ELR (cell line): Measurements from ENCODE around the gene DUSP3.
"Not testable (repeated sequence)": the region's sequence is repeated elsewhere in the genome, so short reads cannot be mapped to it uniquely, and the experiment has no call there.

Source experiments
- DNase-seq: peaks from one replicate; pipeline ENCODE4 v3.0.0-alpha.2; 2015; ENCODE audit warnings: low read depth

The DUSP3 gene

DNA sequence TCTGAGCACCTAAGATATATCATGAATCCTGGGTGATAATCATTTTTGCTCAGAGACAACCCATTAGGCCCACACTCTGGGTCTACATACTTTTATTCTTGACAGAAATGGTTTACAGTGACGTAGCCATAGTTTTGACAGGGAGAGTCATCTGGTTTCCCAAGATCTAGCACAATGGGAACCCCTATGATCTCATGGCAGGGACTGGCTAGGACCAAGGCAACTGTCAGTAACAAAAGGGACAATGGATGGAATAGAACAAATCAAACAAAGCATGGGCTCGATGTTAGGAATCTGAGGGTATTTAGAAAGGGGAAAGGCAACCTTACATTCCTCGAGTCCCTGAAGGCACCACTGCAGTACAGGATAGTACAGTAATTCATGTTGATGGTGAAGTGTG lies 22.0 kb upstream of the DUSP3 start:
- DNase-seq, result no peak

- DNase-seq, result no peak
These were observed 20.3 kb upstream of the DUSP3 start for GRCh38 chr17:43799047-43799446.

DNA sequence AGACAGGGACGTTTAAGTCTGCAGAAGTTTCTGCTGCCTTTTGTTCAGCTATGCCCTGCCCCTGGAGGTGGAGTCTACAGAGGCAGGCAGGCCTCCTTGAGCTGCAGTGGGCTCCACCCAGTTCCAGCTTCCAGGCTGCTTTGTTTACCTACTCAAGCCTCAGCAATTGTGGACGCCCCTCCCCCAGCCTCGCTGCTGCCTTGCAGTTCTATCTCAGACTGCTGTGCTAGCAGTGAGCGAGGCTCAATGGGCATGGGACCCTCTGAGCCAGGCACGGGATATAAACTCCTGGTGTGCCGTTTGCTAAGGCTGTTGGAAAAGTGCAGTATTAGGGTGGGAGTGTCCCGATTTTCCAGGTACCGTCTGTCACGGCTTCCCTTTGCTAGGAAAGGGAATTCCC lies 19.2 kb upstream of the DUSP3 start:
- DNase-seq, result not testable (repeated sequence)

GRCh38 chr17:43792668-43793067 lies 13.9 kb upstream of the DUSP3 start:
- DNase-seq, result not testable (repeated sequence)

GRCh38 chr17:43791589-43791988 lies 12.8 kb upstream of the DUSP3 start:
- peak; percentile 86 for DNase-seq

GRCh38 chr17:43790311-43790940 lies 11.6 kb upstream of the DUSP3 start:
- no peak for DNase-seq

- no peak for DNase-seq
These were observed 10.7 kb upstream of the DUSP3 start for GRCh38 chr17:43789482-43789881.

DNA sequence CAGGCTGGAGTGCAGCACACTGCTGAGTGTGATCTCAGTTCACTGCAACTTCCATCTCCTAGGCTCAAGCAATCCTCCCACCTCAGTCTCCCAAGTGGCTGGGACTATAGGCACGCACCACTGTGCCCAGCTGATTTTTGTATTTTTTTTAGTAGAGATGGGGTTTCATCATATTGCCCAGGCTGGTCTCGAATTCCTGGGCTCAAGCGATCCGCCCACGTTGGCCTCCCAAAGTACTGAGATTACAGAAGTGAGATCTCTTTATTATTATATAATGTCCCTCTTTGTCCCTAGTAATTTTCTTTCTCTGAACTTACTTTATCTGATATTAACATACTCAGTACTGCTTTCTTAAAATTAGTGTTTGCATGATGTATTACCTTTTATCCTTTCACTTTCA lies 9.8 kb upstream of the DUSP3 start:
- no peak for DNase-seq

GRCh38 chr17:43787728-43788127 lies 9.0 kb upstream of the DUSP3 start:
- no peak for DNase-seq

- DNase-seq, result peak; percentile 90
These were observed 5.9 kb upstream of the DUSP3 start for GRCh38 chr17:43784628-43785101.

- DNase-seq, result peak; percentile 88
These were observed 5.3 kb upstream of the DUSP3 start for GRCh38 chr17:43784068-43784467.

DNA sequence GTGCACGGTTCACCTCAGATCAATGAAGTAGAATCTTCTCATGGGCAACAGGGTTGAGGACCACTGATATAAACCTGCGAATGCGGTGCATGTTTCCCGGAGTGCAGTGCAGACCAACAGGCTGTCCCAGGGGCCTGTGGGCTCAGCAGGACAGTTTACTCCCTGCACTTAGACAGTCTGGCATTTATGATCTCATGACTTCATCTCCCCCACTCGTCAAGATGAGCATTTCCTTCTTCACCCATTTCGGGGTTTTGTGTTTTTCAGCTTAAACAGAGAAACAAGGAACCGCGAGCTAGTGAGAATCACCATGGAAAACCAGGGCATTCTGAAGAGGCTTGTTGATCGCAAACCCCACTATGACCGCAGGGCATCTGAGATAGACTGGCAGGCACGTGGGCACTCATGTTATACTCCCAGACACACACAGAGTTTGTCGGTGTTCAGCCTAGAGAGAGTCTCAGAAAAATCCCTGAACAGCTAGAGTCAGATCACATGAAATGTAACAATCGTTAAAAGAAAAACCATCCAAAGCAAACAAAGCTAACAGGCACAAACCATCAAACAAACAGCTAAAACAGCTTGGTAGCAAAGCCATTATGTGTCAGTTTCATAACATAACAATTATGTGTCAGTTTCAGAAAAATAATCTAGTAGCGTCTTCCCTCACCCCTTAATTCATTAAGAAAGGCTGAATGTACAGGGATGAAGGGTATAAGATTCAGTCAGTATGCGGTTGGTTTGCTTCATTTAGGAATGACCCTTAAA lies 4.3 kb upstream of the DUSP3 start:
- DNase-seq, result no peak

- no peak for DNase-seq
These were observed 1.4 kb upstream of the DUSP3 start, which contains the start of gene CFAP97D1 for GRCh38 chr17:43780135-43780534. CFAP97D1 (plus strand) TSS chr17:43780435; CDS start chr17:43780463, 28 bp downstream.

- peak; percentile 60 for DNase-seq
These were observed 658 bp upstream of the DUSP3 start for GRCh38 chr17:43779145-43780125.

DNA sequence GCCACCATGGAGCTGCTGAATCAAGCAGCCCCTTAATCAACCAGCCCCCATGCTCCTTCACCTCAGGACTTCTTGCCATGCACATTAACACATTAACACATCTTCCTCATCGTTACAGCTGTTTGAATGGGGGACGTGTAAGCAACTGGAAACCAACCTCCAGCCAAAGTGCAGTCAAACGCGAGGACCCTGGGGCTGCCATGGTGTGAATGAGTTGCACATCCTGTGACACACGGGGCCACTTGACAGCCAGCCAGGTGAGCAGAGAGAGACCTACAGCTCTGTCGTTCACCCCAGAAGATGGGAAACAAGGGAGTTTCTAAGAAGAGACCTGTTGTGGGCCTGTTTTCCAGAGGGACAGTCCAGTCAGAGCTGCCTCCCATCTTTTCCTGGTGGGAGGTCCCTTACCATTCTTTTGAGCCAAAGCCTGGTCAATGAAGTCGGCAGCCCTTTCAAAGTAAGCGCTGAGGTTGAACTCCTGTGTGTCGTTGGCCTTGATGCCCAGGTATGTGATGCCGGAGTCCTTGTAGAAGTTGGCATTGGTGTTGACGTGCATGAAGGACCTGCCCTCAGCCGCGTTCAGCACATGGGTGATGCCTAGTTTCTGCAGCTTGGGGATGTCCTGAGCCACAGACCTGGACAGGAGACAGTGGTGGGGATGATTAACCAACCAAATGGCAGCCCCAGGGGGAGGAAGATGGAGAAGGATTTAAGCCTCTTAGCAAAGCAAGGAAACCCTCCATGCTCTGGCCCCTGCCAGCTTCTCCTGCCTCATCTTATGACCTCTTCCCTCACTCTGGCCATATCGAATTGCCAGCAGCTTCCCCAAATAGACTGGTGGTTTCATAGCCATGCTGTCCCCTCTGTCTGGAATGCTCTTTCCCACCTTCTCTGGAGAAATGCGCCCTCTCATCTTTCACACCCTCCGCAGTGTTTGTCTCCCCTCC lies 4.2 kb downstream of the DUSP3 start:
- no peak for DNase-seq

DNA sequence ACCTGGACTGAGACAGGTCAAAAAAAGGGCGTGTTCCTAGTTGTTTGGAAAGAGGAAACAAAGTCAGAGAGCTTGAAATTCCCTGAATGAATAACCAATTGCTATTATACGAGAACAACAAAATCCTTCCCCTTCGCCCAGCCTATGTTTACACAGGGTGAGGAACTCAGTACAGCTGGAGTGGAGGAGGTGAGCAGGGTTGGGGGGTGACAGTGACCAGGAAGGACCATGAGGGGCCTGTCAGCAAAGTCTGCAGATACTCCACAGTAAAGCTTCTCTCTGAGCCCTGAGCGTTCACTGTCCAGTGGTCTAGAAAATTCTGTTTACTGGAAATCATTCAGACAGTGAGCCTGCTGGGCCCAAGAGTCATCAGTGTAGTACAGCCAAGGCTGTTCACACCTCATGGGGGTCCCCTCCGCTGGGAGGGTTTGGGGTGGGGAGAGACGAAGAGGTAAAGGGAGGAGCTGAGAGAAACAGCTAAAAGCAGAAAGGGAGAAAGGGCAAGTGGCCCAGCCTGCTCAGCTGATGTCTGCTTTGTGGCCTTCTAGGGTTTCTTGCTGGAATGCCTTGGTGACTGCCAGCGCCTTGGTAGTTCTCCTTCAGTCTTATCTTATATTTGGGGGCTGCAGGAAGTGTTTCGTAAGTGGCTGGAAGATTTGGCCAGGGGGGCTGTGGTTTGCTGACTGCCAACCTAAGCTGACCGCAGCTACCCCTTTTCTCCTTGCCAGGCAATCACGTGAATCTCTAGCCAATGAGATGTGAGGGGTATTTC lies 5.7 kb downstream of the DUSP3 start:
- no peak for DNase-seq

DNA sequence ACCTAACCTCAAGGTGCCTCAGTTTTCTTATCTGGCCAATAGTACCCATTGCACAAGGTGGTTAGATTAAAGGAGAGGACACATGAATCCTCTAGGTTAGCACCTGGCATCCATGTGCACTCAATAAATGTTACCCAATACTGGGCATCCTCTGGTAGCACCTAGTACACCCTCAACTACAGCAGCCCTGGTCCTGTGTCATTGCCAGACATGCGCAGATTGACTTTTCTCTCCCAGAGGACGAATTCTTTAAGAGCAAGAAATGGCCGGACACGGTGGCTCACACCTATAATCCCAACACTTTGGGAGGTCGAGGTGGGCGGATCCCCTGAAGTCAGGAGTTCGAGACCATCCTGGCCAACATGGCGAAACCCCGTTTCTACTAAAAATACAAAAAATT lies 7.3 kb downstream of the DUSP3 start:
- no peak for DNase-seq

DNA sequence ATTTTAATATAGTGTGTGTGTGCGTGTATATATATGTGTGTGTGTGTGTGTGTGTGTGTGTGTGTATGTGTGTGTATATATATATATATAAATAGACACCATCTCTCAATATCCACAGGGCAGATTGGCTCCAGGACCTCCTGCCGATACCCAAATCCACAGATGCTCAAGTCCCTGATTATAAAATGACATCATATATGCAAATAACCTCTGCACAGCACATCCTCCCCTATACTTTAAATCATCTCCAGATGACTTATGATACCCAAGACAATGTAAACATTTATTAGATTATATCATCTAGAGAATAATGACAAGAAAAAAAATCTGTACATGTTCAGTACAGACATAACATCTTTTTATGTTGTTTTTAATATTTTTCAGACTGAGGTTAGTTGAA lies 7.8 kb downstream of the DUSP3 start:
- no peak for DNase-seq

DNA sequence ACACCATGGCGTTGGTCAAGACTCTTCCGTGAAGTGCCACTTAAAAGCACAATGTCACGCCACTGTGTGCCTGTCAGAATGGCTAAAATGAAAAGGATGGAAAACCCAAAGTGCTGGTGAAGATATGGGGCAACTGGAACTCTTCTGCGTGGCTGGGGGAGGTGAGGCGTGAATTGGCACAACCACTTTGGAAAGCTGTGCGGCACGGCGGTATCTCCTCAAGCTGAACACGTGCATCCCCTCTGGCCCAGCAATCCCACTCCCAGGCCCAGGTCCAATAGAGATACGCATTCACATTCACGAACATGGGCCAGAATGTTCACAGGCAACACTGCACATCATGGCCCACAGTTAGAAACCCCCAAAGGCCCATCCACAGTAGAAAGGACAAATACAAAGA lies 8.9 kb downstream of the DUSP3 start:
- no peak for DNase-seq

DNA sequence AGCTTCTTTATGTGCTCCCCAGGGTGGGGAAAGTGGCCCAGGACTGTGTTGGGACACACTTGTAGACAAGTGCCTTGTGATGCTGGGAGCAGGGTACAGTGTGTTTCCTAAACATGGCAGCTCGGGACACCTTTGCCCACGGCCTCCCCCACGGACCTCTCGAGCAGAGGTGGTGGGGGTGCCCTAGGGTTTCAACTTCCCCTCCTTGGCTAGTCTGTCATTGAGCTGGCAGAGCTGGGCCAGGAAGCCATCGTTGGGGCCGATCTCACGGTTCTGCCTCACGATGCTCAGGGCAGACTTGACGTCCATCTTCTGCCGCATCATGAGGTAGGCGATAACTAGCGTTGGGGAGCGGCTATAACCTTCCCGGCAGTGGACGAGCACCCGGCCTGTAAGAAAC lies 9.4 kb downstream of the DUSP3 start:
- no peak for DNase-seq
